GM19468 (cell line): ENCODE data around the gene GSN.

Source experiments
- ATAC-seq: cut with Tn5 transposase; IDR thresholded peaks from one replicate; pipeline ENCODE4 v1.9.1; 2021; ENCODE audit warnings: mild to moderate bottlenecking, moderate library complexity, moderate number of reproducible peaks; ENCODE audit not compliant: unreplicated experiment; ENCODE audit errors: extremely low read depth

Gene GSN

DNA sequence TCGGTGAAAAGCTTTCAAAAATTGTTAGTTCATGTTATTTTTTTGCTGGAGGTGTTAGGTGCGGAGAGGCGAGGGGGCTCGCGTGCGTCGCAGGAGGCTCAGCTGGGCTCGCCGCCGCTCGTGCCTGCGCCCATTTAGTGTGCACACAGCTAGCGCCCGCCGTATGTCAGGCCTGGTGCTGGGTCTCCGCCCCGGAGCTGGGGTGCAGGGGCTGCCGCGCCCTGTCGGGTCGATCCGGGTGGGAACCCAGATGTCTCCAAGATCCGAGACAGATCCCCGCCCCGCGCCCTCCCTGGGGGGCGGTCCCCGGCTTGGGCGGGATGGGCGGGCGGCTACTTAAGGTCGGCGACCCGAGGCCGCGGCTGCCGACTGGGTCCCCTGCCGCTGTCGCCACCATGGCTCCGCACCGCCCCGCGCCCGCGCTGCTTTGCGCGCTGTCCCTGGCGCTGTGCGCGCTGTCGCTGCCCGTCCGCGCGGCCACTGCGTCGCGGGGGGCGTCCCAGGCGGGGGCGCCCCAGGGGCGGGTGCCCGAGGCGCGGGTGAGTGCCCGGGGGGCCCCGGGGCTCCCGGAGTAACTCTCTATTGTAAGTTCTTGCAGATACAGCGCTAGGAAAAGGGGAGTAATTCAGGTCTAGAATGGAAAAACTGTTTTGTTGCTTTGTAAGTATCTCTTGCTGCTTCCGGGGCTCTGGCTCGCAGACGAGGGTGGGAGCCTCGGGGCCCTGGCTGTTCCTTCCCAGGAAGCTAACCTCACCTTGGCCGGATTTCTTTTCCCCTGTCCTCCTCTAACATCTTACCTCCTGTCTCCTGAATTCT lies 31.7 kb downstream of the GSN start:
- no peak for ATAC-seq

GRCh38 chr9:121300283-121301119 lies 32.5 kb downstream of the GSN start:
- ATAC-seq, result no peak

DNA sequence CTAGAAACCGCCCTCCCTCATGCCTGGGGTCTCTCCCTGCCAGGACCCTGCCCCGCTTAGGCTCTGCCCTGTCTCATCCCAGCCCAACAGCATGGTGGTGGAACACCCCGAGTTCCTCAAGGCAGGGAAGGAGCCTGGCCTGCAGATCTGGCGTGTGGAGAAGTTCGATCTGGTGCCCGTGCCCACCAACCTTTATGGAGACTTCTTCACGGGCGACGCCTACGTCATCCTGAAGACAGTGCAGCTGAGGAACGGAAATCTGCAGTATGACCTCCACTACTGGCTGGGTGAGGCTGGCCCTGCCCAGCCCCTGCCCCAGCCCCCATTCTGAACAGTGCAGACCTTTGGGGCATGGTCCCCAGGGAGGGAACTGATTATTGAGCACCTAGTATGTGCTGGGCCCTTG lies 33.9 kb downstream of the GSN start:
- ATAC-seq, result no peak

DNA sequence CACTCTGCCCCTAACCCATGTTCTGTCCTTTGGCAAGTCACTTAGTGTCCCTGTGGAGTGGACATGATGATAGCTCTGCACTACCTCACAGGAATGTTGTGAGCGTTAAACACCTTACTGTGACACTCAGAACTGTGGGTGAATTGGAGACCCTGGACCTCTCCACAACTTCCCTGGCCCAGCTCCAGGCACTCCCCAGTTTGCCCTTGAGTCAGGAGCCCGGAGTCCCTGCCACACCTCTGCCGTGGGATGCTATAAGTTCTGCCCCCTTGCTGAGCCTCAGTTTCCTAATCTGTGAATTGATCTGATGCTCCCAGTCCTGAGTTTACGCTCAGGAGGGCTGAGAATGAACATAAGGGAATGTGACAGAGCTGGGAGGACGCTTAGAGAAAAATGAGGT lies 34.4 kb downstream of the GSN start:
- ATAC-seq, result no peak

DNA sequence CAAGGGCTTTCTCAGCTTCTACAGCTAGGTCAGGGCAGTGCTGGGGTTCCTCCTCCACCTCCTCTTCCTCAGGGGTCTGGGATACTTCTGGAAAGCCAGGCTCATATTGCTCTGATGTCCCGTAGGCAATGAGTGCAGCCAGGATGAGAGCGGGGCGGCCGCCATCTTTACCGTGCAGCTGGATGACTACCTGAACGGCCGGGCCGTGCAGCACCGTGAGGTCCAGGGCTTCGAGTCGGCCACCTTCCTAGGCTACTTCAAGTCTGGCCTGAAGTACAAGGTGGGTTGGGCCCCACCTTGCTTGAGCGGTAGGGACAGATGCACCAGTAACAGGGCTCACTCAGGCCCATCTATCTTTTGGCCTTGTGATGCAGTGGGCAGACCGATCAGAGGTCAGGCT lies 34.8 kb downstream of the GSN start:
- ATAC-seq, result no peak

- no peak for ATAC-seq
These were observed 35.8 kb downstream of the GSN start for GRCh38 chr9:121303456-121304451.

DNA sequence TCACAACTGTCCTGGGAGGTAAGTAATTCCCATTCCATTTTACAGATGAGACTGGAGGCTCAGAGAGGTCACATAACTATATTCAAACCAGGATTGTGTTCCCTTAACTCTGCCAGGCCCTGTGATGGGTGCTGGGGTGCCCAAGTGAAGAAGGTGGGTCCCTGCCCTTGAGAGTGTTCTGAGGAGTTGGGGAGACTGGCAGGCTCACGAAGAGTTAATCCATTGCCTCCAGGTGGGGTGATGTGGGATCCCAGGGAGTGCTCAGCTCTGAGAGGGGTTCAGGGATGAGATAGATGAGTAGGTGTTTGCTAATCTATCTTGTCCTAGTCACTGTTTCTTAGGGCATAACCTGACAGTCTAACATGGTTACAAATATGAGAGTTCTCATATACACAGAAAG lies 36.7 kb downstream of the GSN start:
- no peak for ATAC-seq

DNA sequence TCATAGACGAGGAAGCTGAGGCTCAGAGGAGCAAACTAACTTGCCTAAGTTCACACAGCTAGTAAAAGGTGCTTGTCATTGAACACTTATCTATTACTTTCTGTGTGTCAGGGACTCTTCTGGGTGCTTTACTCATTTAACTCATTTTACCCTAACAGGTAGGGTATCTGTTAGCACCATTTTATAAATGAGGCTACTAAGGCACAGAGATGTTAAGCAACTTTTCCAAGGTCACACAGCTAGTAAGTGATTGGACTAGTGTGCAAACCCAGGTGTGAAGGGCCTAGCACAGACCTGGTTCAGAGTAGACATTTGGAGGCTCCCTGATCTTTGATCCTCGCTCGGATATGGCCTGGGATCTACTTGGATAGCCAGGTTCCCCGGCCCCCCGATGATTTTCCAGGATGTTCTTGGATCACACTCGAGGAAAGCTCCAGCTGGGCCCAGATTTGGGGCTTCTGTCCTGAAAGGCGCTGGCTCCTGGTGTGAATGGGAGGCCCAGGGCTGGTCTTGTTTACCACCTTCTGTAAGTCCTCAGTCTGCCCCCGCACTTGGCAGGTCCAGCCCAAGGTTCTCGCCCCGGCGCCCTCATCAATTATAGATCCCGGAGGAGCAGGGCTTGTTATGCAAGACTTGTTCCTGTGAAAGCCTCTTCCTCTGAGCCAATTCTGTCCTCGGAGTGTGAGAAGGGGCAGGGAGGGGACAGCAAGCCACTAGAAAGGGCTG lies 37.5 kb downstream of the GSN start:
- no peak for ATAC-seq

- ATAC-seq, result no peak
These were observed 40.0 kb downstream of the GSN start for GRCh38 chr9:121307976-121308375.

DNA sequence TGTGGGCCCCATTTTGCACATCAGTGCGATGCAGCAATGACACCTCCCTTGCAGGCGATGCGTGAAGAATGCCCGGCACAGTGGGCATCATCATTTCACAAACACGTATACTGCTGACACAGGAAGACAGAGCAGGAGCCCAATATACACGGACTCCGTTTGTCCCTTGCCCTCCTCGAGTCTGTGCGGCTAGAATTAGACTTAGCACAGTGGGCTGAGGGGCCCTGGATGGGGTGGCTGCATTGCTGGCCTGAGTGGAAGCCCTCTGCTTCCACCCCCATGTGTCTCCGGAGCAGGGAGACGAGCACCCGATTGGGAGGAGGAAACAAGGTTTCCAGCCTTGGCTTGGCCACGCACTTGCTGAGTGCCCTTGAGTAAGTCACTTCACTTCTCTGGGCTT lies 40.8 kb downstream of the GSN start:
- no peak for ATAC-seq

DNA sequence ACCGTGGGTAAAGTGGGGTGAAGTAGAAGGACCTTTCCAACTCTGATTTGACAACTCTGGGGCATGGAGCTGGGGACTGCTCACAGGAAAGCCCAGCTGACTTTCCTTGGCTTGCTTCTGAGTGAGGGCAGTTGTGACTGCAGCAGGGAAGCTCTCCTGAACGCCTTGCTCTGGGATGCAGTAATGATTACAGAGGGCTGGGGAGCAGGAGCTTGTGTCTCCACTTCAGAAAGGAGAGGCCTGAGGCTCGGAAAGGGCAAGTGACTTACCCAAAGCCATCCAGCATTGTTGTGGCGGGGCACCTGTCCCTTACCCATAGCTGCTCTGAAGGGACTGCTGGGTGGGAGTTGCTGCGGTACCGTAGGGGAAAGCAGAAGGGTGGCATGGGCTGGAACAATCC lies 41.2 kb downstream of the GSN start:
- no peak for ATAC-seq

DNA sequence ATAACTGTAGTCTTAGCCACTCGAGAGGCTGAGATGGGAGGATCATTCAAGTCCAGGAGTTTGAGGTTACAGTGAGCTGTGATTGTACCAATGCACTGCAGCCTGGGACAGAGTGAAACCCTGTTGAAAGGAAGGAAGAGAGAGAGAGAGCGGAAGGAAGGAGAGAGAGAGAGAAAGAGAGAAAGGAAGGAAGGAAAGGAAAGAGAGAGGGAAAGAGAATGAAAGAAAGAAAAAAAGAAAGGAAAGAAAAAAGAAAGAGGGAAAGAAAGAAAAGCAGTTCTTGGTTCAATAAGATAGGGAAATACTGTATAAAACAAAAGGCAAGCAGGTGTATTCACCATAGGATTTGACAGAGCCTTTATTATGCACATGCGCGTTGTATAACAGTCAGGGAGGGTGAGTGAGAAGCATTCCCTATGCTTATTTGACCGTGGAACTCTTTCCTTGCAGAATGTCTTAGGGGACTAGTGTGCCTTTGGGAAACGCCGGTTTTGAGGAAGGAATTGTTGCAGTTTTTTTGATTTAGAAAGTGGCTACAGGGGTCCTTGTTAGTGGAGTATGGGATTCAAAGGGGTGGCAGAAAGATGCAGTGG lies 42.0 kb downstream of the GSN start:
- ATAC-seq, result no peak

- ATAC-seq, result no peak
These were observed 42.6 kb downstream of the GSN start for GRCh38 chr9:121310571-121310970.

DNA sequence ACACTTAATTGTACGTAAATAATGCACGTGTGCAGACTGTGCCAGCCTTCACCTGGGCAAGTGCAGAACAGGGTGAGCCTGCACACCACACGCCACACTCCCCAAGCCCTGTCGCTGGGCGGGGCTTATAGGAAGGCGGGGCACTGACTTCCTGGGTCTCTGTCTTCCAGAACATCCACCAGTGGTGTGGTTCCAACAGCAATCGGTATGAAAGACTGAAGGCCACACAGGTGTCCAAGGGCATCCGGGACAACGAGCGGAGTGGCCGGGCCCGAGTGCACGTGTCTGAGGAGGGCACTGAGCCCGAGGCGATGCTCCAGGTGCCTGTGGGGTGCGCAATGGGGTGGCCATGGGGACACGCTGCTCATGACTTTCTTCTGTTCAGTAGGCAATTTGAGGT lies 44.2 kb downstream of the GSN start:
- no peak for ATAC-seq

GRCh38 chr9:121313458-121314152 lies 45.6 kb downstream of the GSN start:
- no peak for ATAC-seq

DNA sequence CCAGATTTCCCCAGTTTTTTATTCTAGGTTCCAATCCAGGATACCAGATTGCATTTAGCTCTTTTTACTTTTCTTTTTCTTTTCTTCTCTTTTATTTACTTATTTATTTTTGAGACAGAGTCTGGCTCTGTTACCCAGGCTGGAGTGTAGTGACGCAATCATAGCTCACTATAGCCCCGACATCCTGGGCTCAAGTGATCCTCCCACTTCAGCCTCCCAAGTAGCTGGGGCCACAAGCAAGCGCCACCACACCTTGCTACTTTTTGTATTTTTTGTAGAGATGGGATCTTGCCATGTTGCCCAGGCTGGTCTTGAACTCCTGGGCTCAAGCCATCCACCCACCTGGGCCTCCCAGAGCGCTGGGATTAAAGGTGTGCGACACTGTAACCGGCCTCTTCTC lies 48.4 kb downstream of the GSN start:
- no peak for ATAC-seq

DNA sequence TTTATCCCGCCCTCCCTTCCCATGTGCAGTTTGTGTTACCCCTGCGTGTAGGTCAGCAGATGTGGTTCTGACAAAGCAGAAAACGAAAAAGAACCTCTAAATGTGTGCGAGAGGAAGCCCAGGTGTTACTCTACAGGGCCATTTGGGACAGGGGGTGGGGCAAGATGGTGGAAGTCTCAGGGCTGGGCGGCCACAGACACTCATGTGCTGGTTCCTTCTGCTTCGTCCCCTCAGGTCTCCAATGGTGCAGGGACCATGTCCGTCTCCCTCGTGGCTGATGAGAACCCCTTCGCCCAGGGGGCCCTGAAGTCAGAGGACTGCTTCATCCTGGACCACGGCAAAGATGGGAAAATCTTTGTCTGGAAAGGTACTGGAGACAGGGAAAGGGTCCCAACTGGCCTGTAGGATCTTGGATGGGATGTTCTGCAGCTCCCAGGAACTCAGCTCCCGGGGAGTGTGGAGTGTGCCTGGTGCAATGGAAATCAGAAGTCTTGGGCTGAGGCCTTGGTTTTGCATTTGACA lies 49.0 kb downstream of the GSN start:
- ATAC-seq, result no peak
